ENCODE data around the gene PGC.

DNA sequence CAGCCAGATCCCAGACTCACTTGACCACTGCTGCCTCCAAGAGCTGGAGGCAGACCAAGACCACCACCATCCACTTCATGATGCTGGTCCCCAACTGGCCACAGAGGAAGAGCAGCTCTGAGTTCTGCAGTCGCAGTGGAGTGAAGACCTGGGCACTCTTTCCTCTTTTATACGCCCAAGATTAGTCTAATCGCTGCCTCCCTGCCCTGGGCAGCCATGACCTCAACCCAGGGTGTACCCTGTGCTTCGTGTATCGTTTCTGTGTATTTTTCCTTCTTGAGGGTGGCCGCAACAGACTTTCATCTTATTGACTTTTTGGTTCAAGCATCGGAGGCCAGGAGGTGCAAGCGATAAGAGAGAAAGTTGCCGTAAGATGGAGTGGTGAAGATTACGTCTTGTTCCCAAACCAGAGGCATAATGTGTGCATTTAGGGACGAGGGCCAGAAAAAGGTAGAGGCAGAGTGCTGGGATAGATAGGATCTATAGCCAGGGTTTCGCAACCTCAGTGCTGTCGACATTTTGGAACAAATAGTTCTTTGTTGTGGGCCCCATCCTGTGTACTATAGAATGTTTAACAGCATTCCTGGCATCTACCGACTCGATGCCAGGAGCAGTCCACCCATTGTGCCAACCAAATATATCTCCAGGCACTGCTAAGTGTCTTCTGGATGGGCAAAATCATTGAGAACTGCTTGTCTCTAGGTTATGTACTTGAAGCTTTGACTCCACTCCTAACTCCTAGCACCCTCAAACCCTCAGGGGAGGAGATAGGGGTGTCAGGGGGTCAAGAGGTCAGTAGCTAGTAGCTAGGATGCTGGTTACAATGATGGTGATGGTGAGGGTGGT lies at the start of gene PGC:
- no peak for TF ChIP-seq POLR2A (IDR thresholded peaks at IDR 0.05)
- TF ChIP-seq, protein P1, sequence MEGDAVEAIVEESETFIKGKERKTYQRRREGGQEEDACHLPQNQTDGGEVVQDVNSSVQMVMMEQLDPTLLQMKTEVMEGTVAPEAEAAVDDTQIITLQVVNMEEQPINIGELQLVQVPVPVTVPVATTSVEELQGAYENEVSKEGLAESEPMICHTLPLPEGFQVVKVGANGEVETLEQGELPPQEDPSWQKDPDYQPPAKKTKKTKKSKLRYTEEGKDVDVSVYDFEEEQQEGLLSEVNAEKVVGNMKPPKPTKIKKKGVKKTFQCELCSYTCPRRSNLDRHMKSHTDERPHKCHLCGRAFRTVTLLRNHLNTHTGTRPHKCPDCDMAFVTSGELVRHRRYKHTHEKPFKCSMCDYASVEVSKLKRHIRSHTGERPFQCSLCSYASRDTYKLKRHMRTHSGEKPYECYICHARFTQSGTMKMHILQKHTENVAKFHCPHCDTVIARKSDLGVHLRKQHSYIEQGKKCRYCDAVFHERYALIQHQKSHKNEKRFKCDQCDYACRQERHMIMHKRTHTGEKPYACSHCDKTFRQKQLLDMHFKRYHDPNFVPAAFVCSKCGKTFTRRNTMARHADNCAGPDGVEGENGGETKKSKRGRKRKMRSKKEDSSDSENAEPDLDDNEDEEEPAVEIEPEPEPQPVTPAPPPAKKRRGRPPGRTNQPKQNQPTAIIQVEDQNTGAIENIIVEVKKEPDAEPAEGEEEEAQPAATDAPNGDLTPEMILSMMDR (IDR thresholded peaks at IDR 0.05): no peak
